Measurements from ENCODE around the gene ZNF516. TPM values are rescaled to one million over a fixed set of nuclear protein-coding genes. Genes with fewer than 3 reads are reported as not detected.

Gene ZNF516
- total RNA-seq, 1 donor from 2014 or later = 19.4 TPM

DNA sequence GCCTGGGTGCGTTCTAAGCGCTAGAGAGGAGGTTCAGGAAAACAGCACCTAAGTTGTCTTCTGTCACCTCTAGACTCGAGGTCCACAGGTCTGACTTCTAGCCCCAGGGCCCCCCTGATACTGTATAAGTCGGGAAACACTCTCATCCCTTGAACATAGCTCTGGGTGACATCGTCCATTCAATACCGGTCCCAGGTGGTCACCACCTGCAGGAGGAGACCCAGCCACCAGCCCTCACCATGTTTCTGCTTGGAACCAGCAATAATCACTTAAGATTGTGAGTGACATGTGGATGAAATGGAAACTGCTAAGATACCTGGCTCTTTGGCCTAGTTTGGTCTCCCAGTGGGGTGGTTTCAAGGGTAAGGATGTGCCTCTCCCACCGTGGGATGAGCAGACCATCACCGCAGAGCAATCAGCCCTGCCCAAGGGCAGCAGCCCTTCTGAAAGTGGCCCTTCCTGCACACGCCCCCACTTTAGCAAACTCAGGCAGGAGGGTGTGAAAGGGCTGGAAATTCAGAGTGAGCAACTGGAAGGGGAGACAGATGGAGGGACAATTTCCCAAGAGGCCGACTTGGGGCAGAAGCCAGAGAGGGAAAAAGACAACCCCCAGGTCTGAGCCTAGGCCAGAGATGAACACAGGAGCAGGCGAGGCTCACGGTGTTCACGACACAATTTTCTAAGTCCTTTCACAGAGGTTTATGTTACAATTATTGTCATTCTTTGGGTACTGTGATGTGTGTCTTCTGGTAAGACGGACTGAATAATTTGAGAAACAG, 95.2 kb downstream of the ZNF516 start:
- TF ChIP-seq, protein P1, sequence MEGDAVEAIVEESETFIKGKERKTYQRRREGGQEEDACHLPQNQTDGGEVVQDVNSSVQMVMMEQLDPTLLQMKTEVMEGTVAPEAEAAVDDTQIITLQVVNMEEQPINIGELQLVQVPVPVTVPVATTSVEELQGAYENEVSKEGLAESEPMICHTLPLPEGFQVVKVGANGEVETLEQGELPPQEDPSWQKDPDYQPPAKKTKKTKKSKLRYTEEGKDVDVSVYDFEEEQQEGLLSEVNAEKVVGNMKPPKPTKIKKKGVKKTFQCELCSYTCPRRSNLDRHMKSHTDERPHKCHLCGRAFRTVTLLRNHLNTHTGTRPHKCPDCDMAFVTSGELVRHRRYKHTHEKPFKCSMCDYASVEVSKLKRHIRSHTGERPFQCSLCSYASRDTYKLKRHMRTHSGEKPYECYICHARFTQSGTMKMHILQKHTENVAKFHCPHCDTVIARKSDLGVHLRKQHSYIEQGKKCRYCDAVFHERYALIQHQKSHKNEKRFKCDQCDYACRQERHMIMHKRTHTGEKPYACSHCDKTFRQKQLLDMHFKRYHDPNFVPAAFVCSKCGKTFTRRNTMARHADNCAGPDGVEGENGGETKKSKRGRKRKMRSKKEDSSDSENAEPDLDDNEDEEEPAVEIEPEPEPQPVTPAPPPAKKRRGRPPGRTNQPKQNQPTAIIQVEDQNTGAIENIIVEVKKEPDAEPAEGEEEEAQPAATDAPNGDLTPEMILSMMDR (IDR thresholded peaks at IDR 0.05) = no peak
- intact Hi-C loops (cut with micrococcal nuclease) = loop anchor here (1.0 to 10.0 kb wide), 6 partner anchors 172 to 405 kb away; no protein-coding TSS in a partner anchor
- POLR2A ChIA-PET = no interaction called here

DNA sequence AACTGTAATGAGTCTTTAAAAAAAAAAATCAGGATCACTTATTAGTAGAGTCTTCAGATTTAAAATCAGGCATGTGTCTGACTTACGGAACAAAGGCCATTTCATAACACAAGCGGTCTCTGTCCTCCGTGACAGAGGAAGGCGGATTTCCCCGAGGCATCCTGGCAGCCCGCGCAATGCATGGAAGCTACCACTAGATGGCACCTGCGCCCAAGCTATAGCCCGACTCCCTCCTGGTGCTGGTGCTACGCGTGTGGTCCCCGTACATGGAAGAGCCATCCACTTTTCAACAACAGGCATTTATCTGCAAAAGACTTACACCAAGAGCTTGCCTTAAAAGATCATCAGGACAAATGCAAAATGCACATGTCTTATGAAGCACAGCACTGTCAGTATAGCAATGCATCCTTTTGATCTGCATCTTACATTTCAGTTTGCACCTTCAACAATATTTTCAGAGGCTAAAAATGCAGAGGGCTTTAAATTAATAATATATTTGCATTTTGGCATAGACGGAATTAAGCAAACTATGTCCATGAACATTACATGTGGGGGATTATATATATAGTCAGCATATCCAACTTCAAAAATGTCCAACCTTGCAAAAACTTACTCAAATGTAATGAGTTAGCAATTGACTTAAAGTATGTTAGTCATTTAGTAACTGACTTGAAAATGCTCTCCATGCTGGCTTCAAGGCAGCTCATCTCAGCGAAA, 96.0 kb downstream of the ZNF516 start:
- Mint-ChIP-seq H3K4me3 (no peak overlapping the region), H3K27ac (no peak overlapping the region), H3K27me3 (no peaks in the 10 kb centered on the region), H3K4me1 (peaks cover 7% of the 10 kb centered on the region), H3K36me3 (ENCODE audit: low read depth) (peaks cover 6% of the 10 kb centered on the region), H3K9me3 (no peaks in the 10 kb centered on the region)
- TF ChIP-seq, protein P1 (IDR thresholded peaks at IDR 0.05) = peak; percentile 94
- ChIA-PET CTCF (interaction anchor here (0.7 to 6.0 kb wide), 14 partner anchors 11 to 1400 kb away, joined by 3 to 137 read pairs (median 4); no protein-coding TSS in a partner anchor), POLR2A (no interaction called here)
- intact Hi-C loops (cut with micrococcal nuclease) = loop anchor here (1.0 to 10.0 kb wide), 6 partner anchors 173 to 406 kb away; no protein-coding TSS in a partner anchor
- DNase-seq (peak; percentile 66), ATAC-seq (ENCODE audit: low read depth) (peak; percentile 95)

More for the DNA sequence above, 95.2 kb downstream of the ZNF516 start:
- H3K4me1 Mint-ChIP-seq = peaks cover 7% of the 10 kb centered on the region
- no peak for DNase-seq
- no peak for ATAC-seq (ENCODE audit: low read depth)
- no peaks in the 10 kb centered on the region for H3K27me3 Mint-ChIP-seq
- no peak overlapping the region for H3K4me3 Mint-ChIP-seq
- H3K36me3 Mint-ChIP-seq (ENCODE audit: low read depth) = peaks cover 11% of the 10 kb centered on the region
- no peak overlapping the region for H3K27ac Mint-ChIP-seq
- no peaks in the 10 kb centered on the region for H3K9me3 Mint-ChIP-seq
- CTCF ChIA-PET = interaction anchor here (0.7 to 6.0 kb wide), 10 partner anchors 10 to 311 kb away, joined by 3 to 137 read pairs (median 6); no protein-coding TSS in a partner anchor

DNA sequence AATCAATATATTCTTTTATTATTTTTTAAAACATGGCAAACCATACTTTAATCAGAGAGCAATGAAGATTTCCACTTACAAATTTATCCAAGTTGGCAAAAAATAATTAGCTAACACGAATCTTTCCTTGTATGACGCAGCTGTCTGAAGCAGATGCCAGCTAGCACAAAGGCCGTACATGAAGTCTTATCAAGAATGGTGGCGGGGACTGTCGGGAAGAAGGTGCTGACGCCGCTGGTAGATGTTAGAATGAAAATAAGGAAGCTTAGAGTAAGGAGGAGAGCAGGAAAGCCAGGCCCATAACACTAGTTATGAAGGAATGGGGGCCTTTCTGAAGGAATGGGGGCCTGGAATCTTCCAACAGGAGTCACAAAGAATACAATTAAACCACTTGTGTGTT, 96.7 kb downstream of the ZNF516 start:
- TF ChIP-seq, protein P1 (IDR thresholded peaks at IDR 0.05) = no peak
- H3K27me3 Mint-ChIP-seq = no peaks in the 10 kb centered on the region
- no peaks in the 10 kb centered on the region for H3K9me3 Mint-ChIP-seq
- POLR2A ChIA-PET = no interaction called here
- intact Hi-C loops (cut with micrococcal nuclease) = loop anchor here (10.0 kb wide), 1 partner anchor 407 kb away; no protein-coding TSS in a partner anchor
- no peak for ATAC-seq (ENCODE audit: low read depth)
- H3K4me3 Mint-ChIP-seq = no peak overlapping the region
- CTCF ChIA-PET = interaction anchor here (1.0 to 6.0 kb wide), 13 partner anchors 11 to 324 kb away, joined by 3 to 137 read pairs (median 4); no protein-coding TSS in a partner anchor
- no peak for DNase-seq
- H3K4me1 Mint-ChIP-seq = peaks cover 7% of the 10 kb centered on the region
- peaks cover 6% of the 10 kb centered on the region for H3K36me3 Mint-ChIP-seq (ENCODE audit: low read depth)
- no peak overlapping the region for H3K27ac Mint-ChIP-seq

DNA sequence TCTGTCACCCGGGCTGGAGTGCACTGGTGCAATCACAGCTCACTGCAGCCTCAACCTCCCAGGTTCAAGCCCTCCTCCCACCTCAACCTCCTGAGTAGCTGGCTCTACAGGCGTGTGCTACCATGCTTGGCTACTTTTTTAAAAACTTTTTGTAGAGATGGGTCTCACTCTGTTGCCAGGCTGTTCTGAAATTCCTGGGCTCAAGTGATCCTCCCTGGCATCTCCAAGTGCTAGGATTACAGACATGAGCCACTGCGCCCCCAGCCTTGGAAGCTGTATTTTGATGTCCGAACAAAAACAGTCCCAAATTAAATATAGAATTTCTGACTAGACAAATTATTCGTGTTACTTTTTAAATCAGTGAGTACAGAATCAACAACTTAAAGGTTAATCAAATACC, 97.4 kb downstream of the ZNF516 start:
- CTCF ChIA-PET = interaction anchor here (1.3 to 6.0 kb wide), 6 partner anchors 12 to 324 kb away, joined by 3 to 137 read pairs (median 9); no protein-coding TSS in a partner anchor
- intact Hi-C loops (cut with micrococcal nuclease) = loop anchor here (10.0 kb wide), 1 partner anchor 407 kb away; no protein-coding TSS in a partner anchor
- no peak for DNase-seq
- Mint-ChIP-seq H3K4me3 (no peak overlapping the region), H3K27ac (no peak overlapping the region), H3K27me3 (no peaks in the 10 kb centered on the region), H3K4me1 (peaks cover 7% of the 10 kb centered on the region), H3K9me3 (no peaks in the 10 kb centered on the region), H3K36me3 (ENCODE audit: low read depth) (peaks cover 1% of the 10 kb centered on the region)
- ATAC-seq (ENCODE audit: low read depth) = no peak
- POLR2A ChIA-PET = no interaction called here
- TF ChIP-seq, protein P1 (IDR thresholded peaks at IDR 0.05) = no peak

Data from activated B cell treated with CpG ODN at 0.5 μM for 24 hours (primary cell).